Glomerular visceral epithelial cell (primary cell): ENCODE measurements around the gene TSHR.

ENCODE experiments used
- DNase-seq: peaks from one replicate; pipeline ENCODE4 v3.0.0-alpha.2; 2016; ENCODE audit errors: extremely low spot score

TSHR gene

GRCh38 chr14:81177225-81177624, 221.8 kb downstream of the TSHR start:
- DNase-seq = no peak

- no peak for DNase-seq
Measured at GRCh38 chr14:81178063-81178462, 222.6 kb downstream of the TSHR start.

GRCh38 chr14:81179631-81180030, 224.2 kb downstream of the TSHR start:
- DNase-seq = no peak

- DNase-seq = no peak
Measured at GRCh38 chr14:81187832-81188522, 232.6 kb downstream of the TSHR start.

- no peak for DNase-seq
Measured at GRCh38 chr14:81192594-81192993, 237.2 kb downstream of the TSHR start.

GRCh38 chr14:81193924-81194633, 238.7 kb downstream of the TSHR start:
- DNase-seq = no peak
